Stimulated activated CD8-positive, alpha-beta memory T cell treated with anti-CD3 and anti-CD28 coated beads, Interleukin-2, amount 100 ng/mL, for 48 hours (primary cell): ENCODE results near the gene KIAA1614.

Experiments
- DNase-seq, 2 donors: peaks; one replicate each; pipeline ENCODE4 v3.0.0-alpha.2; 2020; ENCODE audit warnings: low read depth in 2 of 2

KIAA1614 gene

DNA sequence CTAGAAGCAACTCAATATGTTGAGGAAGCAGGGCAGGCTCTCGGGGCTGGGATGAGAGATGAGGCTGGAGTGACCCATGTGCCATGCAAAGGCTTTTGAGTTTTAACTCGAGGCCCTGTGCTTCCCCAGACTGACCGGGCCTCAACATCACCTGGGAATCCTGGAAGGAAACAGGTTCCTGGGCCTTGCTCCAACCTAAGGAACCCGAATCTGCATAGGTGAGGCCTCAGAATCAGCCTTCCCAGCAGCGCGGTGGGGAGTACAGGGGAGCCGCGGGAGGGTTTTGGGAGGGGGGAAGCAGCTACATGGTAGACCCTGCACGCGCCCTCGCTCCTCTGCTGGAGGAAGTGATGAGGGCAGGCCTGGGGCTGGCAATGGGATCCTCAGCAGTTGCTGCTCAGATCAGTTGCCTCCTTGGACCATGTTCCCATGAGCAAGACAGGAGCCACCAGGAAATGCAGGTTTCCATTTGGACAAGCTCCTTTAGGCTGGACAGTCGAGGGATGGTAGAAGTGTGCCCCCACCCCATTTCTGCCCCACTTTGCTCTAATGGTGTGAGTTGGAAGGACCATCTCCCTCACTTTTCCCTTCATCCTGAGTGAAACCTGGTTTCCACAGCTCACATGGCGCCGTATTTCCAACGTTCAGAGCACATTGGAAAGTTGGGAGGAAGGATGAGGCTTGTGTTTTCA lies 4.5 kb upstream of the KIAA1614 start:
- no peak for DNase-seq

DNA sequence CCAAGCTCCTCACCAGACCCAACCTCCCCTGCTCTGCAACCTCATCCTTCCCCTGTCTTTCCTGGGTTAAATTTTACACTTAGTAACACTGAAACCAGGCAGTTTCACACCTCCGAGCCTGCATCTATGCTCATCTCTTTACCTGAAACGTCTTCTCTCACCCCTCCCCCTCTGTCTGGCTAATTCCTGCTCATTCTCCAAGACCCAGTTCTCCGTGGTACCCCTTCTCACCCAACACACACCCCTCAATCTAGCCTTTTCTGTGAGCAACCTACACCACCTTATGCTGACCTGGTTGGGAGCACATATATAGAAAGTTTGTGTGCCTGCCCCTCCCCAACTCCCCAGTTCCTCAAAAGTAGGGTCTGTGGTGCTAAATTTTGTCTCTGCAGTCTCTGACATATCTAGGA lies 3.7 kb upstream of the KIAA1614 start:
- no peak for DNase-seq

DNA sequence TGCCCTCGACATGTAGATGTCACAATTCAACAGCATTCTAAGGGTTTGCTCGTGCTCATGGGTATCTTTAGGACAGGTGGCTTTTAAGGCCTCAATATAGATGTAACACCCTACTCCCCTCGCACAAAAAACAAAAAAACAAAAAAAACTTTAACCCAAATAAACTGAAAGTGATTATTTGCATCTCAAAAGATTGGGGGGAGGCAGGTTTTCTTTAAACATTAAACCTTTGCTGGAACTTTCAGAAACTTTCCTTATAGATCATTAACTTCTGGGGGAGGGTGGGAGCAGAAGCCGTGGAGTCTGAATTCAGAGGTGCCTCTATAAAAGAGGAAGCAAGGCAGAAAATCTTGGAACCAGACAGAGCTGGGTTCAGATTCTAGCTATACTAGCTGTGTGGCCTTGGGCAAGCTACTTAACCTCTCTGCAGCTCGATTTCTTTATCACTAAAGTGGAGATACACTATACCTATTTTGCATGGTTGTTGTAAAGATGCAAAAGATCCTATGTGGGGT lies 3.2 kb upstream of the KIAA1614 start:
- DNase-seq = no peak

DNA sequence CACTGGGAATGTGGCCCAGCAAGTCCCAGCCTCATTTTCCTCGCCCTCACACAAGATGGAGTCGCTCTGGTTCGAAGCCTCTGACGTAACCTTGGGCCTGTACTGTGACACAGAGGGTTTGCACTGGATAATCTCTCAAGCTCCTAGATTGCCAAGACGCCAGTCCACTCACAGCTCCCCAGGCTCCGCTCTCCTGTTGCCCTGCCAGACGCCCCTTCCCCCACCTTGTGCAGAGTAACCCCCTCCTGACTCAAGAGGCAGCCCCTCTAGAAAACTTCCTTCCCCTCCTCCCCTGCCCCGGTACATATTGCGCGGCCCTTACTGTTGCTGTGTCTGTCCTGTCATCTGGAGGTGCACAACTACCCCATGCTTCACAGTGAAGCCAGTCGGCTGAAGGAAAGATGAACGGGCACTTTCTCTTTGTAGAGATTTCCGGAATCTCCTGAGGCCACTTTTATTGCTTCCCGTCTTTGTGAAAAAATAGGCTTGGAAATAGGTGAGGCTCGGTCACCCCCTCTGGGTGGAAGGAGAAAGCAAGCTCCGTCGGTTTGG lies 981 bp upstream of the KIAA1614 start:
- no peak for DNase-seq

DNA sequence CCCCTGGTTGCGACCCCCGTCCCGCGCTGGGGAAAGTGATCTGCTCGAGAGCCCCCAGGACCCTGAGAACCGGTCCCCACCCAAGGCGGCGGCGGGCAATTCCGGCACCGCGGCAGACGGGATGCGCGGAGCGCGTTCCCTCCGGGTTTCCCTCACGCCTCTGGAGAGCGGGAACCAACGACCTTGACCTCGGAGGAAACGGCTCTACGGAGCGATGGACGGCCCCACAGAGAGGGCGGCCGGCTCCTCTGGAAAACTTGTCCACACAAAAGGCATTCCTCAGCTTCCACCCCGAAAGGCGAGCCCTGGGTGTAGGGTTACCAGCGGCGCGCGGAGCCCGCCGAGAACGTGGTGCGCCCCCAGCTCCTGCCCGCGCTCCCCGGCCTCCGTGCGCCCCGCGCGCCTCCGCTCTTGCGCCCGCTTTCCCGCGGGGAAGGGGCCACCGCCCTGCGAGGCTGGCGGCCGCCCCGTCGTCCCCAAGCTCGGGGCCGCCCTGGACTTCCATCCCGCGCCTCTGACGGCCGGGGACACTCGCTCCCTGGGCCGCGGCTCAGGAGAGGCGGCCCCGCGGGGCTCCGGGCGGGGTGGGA lies 391 bp upstream of the KIAA1614 start:
- no peak for DNase-seq

DNA sequence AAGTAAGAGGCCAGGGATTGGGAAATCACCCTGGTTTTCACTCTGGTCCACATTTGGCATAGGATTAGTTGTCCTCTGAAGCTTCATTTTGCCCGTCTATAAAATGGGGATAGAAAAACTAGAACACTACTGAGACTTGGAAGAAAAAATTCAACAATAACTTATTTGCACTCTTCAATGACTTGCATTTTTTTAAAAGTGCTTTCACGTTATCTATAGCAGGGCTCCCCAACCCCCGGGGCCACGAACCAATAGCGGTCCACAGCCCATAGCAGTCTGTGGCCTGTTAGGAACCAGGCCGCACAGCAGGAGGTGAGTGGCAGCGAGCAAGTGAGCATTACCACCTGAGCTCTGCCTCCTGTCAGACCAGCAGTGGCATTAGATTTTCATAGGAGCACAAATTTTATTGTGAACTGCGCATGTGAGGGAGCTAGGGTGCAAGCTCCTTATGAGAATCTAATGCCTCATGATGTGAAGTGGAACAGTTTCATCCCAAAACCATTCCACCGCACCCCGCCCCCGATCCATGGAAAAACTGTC lies 2.8 kb downstream of the KIAA1614 start:
- DNase-seq = no peak

DNA sequence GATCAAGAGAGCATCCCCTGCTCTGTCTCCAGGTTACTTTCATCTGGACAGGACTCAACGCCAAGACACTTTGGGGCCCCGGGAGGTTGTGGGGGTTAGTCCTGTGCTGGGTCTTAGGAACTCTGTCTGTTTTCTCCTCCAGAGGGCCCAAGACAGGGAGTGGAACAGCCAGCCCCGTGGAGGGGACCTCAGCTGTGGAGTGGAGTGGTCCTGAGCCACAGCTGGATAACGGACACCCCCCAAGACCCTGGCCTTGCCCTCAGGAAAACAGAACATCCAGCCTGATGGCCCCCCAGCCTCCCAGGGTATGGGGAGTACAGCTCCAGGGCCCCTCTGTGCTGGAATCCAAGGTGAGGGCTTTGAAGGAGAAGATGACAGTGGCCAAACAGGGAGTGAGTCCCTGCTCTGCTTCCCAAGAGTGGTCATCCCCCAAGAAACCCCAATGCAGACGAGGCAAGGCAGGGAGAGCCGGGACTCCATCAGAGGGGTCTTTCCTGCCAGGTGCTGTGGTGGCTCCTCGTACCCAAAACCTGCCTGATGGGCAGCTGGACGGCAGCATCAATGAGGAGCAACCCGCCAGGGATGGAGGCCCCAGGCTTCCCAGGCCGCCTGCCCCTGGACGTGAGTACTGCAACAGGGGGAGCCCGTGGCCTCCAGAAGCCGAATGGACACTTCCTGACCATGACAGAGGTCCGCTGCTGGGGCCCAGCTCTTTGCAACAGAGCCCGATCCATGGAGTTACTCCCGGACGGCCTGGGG lies 3.5 kb downstream of the KIAA1614 start:
- no peak for DNase-seq

DNA sequence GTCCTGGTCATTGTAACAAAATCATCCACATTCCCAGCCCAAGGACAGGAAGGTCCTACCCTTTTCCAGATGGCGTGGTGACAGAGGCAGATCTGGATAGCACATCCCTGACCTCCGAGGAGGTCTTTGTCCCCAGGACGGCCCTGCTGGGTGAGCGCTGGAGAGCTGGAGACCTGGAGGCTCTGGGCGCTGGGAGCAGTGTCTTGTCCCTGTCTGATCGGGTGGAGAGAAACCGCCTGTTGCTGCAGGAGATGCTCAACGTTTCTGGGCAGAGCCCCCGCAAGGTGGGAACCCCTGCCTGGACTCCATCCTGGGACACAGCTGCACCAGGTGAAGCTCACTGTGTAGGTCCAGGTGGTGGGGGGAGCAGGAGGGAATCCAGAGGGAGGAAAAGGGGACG lies 4.1 kb downstream of the KIAA1614 start:
- no peak for DNase-seq

DNA sequence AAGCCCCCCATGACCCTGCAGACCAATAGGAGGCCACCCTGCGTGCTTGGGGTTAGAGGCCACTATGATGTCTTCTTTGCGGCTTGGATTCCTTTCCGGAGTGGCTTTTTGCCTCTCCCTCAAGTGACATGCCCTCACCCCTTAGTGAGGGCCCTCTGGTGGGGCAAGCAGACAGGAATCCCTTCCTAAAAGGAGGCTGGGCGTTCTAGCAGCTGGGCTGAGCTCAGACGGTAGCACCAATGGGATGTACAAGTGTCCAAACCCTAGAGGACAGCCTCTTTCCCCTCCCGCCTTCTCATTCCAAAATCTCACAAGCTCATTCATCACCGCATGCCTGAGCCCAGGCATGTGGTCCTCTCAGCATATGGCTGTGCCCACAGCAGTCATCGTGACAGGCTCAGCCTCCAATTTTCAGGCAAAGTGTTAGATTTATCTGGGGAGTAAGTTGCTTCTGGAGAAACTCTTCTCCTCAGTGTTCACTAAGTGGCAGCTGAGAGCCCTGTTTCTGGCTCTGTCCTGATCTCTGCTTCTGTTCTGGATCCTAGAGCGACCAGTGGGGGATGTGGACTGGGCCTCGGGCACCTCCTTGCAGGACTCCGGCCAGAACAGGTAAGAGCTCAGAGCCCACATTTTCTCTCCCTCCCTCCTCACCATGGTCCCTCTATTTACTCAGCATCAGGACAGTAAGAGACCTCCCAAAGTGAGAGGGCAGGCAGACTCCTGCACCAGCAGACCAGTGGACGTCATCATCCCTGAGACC lies 4.8 kb downstream of the KIAA1614 start:
- no peak for DNase-seq

DNA sequence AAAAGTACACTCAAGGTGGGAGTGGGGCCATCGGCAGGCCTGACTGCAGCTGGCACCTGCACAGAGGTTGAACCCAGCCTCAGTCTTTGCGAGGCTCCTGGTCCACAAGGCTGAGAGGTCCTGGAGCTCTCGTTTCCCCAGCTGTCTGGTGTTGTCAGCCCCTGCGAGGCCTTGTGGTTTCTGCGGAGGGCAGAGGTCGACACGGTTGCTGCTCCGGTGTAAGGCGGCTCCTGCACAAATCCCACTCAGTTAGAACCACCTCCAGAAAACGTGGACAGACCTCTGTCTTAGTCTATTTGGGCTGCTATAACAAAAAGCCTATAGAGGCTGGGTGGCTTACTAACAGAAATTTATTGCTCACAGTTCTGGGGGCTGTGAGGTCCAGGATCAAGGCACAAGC lies 5.8 kb downstream of the KIAA1614 start:
- no peak for DNase-seq

DNA sequence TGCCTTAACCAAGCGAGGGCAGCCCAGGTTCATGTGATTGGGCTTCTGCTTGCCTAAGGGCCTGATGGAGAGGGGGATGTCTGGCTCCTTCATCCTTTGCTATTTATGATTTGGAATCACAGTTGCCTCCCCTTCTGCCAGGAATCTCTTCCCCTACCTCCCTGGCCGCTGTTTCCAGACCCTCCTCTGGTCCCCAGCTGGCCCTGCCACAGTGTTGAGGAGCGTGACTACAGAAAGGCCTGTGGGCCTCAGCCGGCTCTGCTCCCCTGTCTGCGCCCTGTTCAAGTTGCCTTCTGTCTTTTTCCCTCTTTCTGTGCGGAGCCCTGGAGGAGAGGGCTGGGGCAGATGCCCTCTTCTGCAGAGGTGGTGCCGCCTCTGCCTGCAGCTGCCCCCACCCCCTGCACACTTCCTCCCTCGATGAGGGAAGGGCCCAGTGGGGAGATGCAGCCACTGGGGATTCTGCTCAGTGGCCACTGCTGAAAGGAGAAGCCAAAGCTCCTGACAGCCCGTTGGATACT lies 6.5 kb downstream of the KIAA1614 start:
- DNase-seq = no peak

DNA sequence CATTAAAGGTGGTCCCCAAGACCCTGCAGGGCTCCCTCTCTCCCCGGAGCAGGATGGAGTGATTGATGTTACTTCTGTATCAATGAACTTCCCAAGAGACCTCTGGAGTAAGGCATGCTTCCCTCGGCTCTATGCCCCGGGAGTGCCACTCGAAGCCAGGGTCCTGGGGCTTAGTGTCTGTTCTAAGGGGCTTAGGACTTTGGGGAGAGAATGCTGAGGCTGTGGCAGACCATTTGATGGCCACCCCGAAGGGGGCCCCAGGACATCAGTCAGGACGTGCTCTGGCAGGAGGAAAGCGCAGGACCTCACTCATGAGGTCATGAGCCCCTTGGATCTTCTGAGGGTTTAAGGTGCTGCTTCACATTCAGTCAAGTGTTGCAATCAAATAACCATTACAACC lies 7.5 kb downstream of the KIAA1614 start:
- DNase-seq = no peak

DNA sequence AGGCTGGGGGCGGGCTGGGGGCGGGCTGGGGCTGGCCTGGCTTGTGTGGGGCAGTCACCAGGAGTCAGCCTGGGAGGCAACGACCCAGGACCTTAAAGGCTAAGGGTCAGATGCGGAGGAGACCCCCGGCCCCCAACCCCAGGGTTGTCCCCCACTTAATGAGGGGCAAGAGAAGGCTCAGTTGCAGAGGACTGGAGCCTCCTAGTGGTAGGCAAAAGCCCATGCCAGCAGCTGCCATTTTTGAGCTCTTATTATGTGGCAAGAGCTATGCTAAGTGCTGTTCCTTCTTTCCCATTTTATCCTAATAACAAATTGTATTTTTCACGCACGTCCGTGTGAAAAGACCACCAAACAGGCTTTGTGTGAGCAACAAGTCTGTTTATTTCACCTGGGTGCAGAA lies 8.0 kb downstream of the KIAA1614 start:
- no peak for DNase-seq

DNA sequence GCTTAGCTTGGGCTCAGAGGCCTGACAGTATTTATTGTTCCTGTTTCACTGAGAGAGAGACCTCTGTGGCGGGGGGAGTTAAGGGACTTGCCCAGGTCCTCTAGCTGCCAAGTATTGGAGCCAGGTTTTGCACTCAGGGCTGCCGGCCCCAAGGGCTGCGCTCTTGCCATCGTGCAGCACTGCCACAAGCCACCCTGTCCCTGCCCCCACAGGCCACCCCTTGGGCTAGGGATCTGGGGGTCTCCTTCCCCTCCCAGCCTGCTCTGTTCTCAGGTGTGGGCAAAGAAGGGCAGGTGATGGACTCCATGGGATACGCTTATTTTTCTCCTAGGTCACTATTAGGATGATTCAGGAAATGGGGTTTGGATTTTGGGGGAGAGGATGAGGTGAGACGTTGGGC lies 8.7 kb downstream of the KIAA1614 start:
- DNase-seq = no peak

DNA sequence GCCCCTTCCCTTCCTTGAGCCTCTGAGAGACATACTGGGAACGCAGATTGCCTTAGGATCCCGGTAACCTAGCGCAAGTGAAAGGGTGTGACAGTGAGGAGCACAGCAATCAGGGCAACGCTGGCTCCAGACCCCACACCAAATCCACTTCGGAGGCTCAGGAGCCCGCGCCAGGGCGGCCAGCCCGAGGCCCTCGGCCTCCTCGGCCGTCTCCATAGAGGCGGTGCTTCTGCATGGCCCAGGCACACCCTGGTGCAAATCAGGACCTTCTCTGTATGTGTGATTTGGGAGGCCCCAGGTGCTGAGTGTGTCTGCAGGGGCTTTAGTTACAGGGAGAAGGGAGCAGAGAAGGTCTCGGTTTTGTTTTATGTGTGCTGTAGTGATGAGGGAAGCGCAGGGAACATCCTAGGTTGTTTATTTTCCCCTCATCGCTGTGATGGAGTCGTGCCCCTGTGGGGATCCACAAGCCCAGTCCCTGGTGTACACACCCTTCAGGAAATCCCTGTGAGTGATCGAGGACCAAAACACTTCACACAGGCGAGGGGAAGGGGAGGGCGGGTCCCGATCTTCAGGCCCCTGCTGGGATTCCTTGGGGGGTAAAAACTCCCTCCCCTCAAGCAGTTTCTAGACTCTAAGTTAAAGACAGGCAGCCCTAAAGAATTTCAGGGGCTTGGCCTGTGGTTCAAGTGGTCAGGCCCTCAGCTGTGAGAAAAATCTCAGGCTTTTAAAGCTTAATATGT lies 9.4 kb downstream of the KIAA1614 start:
- DNase-seq = no peak

DNA sequence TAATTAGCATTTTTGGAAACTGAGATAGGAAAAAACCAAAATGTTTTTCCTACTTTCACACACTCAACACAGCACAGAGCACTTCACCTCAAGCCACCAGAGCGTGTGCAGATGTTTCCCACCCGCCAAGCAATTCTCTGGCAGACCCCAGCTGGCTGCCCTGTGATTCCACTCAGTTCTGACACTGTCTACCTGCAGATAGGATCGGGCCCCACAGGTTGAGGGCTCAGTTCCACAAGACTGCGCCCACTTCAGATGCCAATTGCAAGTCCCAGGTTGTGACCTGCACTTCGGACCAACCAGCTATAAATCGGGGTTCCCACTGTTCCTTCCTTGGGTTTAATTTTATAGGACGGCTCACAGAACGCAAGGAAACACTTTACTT lies 9.9 kb downstream of the KIAA1614 start:
- DNase-seq = no peak

DNA sequence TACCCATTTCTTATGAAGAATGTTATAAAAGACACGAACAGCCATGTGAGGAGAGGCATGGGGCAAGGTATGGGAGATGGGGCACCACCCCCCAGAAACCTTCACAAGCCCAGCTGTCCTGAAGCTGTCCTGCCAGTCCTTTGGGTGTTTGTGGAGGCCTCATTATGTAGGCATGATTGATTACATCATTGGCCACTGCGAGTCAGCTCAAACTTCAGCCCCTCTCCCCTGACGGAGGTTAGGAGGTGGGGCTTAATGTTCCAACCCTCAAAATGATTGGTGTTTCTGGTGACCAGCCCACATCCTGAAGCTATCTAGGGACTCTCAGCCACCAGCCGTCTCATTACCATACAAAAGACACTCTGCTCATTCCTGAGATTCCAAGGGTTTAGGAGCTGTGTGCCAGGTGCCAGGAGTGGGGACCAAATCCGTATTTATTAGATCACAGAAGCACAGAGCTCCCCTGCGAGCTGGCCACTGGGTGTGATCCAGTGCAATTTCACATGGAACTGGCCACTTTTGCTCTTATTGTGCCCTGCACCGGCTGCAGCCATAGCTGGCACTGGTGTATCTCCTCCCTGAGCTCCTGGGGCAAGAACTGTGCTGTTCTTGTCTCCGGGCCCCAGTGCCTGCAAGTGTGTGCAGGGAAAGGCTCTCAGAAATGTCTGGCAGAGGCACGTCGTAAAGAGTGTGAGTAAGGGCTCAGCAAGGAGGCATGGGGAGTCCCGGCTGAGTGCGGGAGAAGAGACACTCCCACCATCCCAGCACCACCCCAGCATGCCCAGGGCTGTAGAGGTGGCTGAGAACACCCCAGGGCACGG lies 10.5 kb downstream of the KIAA1614 start:
- no peak for DNase-seq

DNA sequence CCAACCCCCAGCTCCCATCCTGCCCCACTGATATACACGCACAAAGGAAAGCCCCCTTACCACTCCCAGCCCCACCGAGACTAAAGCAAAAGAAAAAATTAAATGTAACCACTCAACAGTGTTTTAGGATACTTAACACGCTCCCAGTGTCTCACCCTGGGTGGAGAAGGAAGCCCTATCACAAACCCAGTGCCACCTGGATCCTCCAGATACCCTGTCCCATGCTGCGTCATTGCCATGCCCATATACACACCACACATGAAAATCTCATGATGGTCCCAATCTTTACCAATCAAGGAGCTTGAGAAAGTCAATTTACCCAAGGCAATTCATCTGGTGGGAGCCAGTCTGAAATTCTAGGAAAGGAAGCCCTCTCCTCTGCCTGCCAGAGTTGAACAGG lies 11.2 kb downstream of the KIAA1614 start:
- DNase-seq = no peak

DNA sequence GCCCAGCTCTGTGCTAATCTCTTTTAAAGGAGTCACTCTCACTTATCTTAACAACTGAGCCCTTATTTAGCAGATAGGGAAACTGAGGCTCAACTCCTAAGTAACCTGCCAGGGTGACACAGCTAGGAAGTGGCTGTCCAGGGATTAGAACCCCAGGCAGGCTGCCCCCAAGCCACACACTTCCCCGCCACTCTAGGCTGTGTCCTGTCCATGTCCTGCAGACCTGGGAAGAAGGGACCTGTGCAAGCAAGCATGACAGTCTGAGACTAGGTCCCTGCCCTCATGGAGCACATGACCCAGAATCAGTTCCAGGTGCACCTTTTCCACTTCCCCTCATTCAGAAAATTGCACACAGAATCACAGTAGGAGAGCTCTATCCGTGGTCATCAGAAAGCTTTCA lies 12.2 kb downstream of the KIAA1614 start:
- no peak for DNase-seq
